Measurements from ENCODE around the gene CD81.

CD81 gene

GRCh38 chr11:2342981-2343380 is 34.1 kb upstream of the CD81 start:
- H3K36me3 ChIP-seq (ENCODE audit: low read depth), result no peaks in the 10 kb centered on the region
- H3K9me3 ChIP-seq (ENCODE audit: severe bottlenecking), result no peaks in the 10 kb centered on the region
- no peaks in the 10 kb centered on the region for H3K27me3 ChIP-seq (ENCODE audit: insufficient read depth, poor library complexity, severe bottlenecking)
- no peak overlapping the region for H3K4me3 ChIP-seq (ENCODE audit: severe bottlenecking)
- H3K4me1 ChIP-seq (ENCODE audit: insufficient read depth, poor library complexity, severe bottlenecking), result no peaks in the 10 kb centered on the region
- TF ChIP-seq CTCF (IDR thresholded peaks at IDR 0.05; ENCODE audit: poor library complexity, severe bottlenecking), result no peak
- DNase-seq (ENCODE audit: low spot score) (no peak), ATAC-seq (ENCODE audit: low read depth) (no peak)
- no peak overlapping the region for H3K27ac ChIP-seq (ENCODE audit: poor library complexity, severe bottlenecking)

GRCh38 chr11:2343502-2343901 is 33.6 kb upstream of the CD81 start:
- no peaks in the 10 kb centered on the region for H3K27me3 ChIP-seq (ENCODE audit: insufficient read depth, poor library complexity, severe bottlenecking)
- no peak for ATAC-seq (ENCODE audit: low read depth)
- H3K9me3 ChIP-seq (ENCODE audit: severe bottlenecking), result no peaks in the 10 kb centered on the region
- no peak for DNase-seq (ENCODE audit: low spot score)
- H3K27ac ChIP-seq (ENCODE audit: poor library complexity, severe bottlenecking), result no peak overlapping the region
- no peak overlapping the region for H3K4me3 ChIP-seq (ENCODE audit: severe bottlenecking)
- no peaks in the 10 kb centered on the region for H3K4me1 ChIP-seq (ENCODE audit: insufficient read depth, poor library complexity, severe bottlenecking)
- H3K36me3 ChIP-seq (ENCODE audit: low read depth), result no peaks in the 10 kb centered on the region
- no peak for TF ChIP-seq CTCF (IDR thresholded peaks at IDR 0.05; ENCODE audit: poor library complexity, severe bottlenecking)

- DNase-seq (ENCODE audit: low spot score), result no peak
- no peaks in the 10 kb centered on the region for H3K27me3 ChIP-seq (ENCODE audit: insufficient read depth, poor library complexity, severe bottlenecking)
- no peak overlapping the region for H3K27ac ChIP-seq (ENCODE audit: poor library complexity, severe bottlenecking)
- H3K36me3 ChIP-seq (ENCODE audit: low read depth), result no peaks in the 10 kb centered on the region
- no peak overlapping the region for H3K4me3 ChIP-seq (ENCODE audit: severe bottlenecking)
- H3K9me3 ChIP-seq (ENCODE audit: severe bottlenecking), result no peaks in the 10 kb centered on the region
- no peak for TF ChIP-seq CTCF (IDR thresholded peaks at IDR 0.05; ENCODE audit: poor library complexity, severe bottlenecking)
- H3K4me1 ChIP-seq (ENCODE audit: insufficient read depth, poor library complexity, severe bottlenecking), result no peaks in the 10 kb centered on the region
- ATAC-seq (ENCODE audit: low read depth), result no peak
Observed at GRCh38 chr11:2345050-2345449, 32.1 kb upstream of the CD81 start.

GRCh38 chr11:2346014-2346413 is 31.1 kb upstream of the CD81 start:
- H3K4me1 ChIP-seq (ENCODE audit: insufficient read depth, poor library complexity, severe bottlenecking), result no peaks in the 10 kb centered on the region
- H3K36me3 ChIP-seq (ENCODE audit: low read depth), result no peaks in the 10 kb centered on the region
- H3K9me3 ChIP-seq (ENCODE audit: severe bottlenecking), result no peaks in the 10 kb centered on the region
- no peak overlapping the region for H3K4me3 ChIP-seq (ENCODE audit: severe bottlenecking)
- TF ChIP-seq CTCF (IDR thresholded peaks at IDR 0.05; ENCODE audit: poor library complexity, severe bottlenecking), result no peak
- H3K27ac ChIP-seq (ENCODE audit: poor library complexity, severe bottlenecking), result no peak overlapping the region
- ATAC-seq (ENCODE audit: low read depth) (no peak), DNase-seq (ENCODE audit: low spot score) (no peak)
- H3K27me3 ChIP-seq (ENCODE audit: insufficient read depth, poor library complexity, severe bottlenecking), result no peaks in the 10 kb centered on the region

GRCh38 chr11:2346586-2347307 is 30.4 kb upstream of the CD81 start:
- no peak overlapping the region for H3K27ac ChIP-seq (ENCODE audit: poor library complexity, severe bottlenecking)
- H3K4me1 ChIP-seq (ENCODE audit: insufficient read depth, poor library complexity, severe bottlenecking), result no peaks in the 10 kb centered on the region
- H3K36me3 ChIP-seq (ENCODE audit: low read depth), result no peaks in the 10 kb centered on the region
- DNase-seq (ENCODE audit: low spot score) (no peak), ATAC-seq (ENCODE audit: low read depth) (no peak)
- no peaks in the 10 kb centered on the region for H3K27me3 ChIP-seq (ENCODE audit: insufficient read depth, poor library complexity, severe bottlenecking)
- no peaks in the 10 kb centered on the region for H3K9me3 ChIP-seq (ENCODE audit: severe bottlenecking)
- TF ChIP-seq CTCF (IDR thresholded peaks at IDR 0.05; ENCODE audit: poor library complexity, severe bottlenecking), result no peak
- no peak overlapping the region for H3K4me3 ChIP-seq (ENCODE audit: severe bottlenecking)

All from RWPE2 (cell line).